GM21423 (cell line): ENCODE data around the gene NAA80.
"Not testable (repeated sequence)": the region's sequence is repeated elsewhere in the genome, so short reads cannot be mapped to it uniquely, and the experiment has no call there.

ENCODE experiments used
- ATAC-seq: cut with Tn5 transposase; IDR thresholded peaks from one replicate; pipeline ENCODE4 v1.9.1; 2021; ENCODE audit warnings: mild to moderate bottlenecking, moderate library complexity; ENCODE audit not compliant: unreplicated experiment

NAA80 gene

DNA sequence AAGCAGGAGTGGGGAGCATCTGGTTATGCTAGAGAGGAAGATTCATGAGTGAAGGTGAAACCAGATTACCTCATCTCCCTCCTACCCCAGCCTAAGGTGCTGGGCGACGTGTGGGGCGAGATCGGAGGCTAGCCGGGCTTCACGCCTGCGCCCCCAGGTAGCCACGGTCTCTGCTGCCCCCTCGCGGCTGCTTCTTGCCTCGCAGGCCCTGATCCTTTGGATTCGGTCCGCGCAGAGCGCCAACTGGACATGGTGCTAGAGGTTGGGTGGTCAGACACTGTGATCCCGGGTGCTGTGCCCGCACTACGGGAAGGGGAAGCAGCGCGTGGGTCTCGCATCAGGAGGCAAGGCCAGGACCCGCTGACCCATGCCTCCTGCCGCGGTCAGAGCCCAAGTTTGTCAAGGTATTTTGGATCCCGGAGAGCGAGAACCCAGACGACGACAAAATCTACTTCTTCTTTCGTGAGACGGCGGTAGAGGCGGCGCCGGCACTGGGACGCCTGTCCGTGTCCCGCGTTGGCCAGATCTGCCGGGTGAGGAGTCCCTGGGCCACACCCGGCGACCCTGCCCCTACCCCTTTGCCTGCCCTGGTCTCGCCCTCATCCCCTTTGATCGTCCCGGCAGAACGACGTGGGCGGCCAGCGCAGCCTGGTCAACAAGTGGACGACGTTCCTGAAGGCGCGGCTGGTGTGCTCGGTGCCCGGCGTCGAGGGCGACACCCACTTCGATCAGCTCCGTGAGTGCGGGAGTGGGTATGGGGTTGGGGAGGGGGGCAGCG is 26.1 kb downstream of the NAA80 start:
- peak; percentile 65 for ATAC-seq

DNA sequence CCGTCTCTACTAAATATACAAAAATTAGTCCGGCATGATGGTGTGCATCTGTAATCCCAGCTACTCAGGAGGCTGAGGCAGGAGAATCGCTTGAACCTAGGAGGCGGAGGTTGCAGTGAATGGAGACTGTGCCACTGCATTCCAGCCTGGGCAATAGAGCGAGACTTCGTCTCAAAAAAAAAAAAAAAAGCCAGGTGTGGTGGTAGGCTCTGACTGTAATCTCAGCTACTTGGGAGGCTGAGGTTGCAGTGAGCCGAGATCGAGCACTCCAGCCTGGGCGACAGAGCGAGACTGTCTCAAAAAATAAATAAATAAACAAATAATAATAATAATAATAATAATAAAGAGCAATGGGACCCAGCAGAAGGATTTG is 26.7 kb downstream of the NAA80 start:
- ATAC-seq, result not testable (repeated sequence)

DNA sequence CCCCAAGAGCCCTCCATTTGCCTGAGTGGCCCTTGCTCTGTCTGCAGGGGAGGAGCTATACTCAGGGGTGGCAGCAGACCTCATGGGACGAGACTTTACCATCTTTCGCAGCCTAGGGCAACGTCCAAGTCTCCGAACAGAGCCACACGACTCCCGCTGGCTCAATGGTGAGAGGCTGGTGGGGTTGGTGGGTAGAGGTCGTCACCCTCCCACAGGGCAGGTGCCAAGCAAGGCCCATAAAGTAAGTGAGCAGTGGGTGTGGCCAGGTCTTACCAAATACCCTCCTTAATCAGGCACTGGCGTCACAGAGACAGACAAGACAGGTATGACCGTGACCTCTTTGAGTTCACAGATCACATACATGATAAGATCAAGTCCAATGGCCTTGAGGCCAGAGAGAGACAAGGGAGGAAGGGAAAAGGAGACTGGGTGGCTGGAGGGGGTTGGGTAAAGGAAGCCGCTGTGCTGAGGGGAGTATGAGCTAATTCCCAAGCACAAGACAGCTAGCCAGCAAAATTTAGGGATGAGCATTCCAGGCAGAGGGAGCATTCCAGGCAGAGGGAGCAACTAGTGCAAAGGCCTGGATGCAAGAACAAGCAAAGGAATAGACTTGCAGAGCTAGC is 27.8 kb downstream of the NAA80 start:
- ATAC-seq, result no peak

DNA sequence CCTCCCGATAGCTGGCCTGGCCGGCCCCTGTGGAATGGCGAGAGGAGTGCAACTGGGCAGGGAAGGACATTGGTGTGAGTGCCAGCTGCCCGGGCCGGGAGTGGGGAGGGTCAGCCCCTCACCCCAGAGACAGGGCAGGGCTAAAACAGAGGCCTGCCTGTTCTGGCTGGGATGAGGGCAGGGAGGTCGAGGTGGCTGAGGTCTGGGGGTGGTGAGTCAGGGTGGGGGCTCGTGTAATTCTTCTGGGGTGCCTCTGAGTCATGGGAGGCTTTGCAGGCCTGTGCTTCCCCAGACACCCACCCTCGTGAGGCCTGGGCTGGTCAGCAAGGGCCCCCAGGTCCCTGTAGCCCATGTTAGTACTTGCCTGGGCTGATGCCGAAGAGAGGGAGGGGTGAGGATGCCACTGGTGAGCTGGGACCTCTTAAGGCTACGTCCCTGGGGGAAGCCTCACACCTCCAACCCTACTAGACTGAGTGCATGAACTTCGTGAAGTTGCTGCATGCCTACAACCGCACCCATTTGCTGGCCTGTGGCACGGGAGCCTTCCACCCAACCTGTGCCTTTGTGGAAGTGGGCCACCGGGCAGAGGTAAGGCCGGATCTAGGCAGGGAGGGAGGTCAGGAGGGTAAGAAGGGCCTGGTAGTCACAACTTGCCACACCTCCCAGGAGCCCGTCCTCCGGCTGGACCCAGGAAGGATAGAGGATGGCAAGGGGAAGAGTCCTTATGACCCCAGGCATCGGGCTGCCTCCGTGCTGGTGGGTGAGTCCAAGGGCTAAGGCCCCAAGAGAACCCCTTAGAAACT is 28.6 kb downstream of the NAA80 start:
- no peak for ATAC-seq

DNA sequence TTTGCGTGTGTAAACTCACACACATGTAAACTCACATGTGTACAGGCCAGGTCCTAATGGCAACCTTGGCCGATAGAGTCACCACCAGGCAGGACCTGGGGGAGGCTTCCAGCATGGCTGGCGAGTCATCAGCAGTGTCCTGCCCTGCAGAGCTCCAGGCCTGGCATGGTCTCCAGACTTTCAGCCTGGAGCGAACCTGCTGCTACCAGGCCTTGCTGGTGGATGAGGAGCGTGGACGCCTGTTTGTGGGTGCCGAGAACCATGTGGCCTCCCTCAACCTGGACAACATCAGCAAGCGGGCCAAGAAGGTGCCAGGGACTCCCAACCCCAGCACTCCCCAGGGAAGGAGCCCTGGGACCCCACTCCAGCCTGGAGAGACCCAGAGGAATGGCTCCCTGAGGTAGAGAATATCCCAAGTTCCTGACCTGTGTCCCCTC is 29.2 kb downstream of the NAA80 start:
- no peak for ATAC-seq

DNA sequence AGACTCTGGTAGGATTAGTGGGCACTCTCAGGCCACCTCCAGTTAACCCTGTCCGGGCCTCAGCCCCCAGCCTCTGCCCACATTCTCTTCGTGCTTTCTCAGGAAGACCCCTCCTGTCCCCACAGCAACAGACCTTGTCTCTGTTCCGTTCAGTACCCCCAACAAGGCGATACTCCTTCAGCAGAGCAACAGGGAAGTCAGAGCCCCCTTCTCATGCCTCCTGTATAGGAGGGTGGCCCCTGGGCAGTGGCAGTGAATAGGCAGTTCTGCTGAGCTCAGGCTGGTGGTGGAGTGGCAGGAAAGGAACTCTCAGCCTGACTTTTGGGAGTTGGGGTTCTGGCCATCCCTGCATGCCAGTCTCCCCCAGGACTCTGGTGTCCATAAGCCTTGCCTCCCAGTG is 29.7 kb downstream of the NAA80 start:
- no peak for ATAC-seq

DNA sequence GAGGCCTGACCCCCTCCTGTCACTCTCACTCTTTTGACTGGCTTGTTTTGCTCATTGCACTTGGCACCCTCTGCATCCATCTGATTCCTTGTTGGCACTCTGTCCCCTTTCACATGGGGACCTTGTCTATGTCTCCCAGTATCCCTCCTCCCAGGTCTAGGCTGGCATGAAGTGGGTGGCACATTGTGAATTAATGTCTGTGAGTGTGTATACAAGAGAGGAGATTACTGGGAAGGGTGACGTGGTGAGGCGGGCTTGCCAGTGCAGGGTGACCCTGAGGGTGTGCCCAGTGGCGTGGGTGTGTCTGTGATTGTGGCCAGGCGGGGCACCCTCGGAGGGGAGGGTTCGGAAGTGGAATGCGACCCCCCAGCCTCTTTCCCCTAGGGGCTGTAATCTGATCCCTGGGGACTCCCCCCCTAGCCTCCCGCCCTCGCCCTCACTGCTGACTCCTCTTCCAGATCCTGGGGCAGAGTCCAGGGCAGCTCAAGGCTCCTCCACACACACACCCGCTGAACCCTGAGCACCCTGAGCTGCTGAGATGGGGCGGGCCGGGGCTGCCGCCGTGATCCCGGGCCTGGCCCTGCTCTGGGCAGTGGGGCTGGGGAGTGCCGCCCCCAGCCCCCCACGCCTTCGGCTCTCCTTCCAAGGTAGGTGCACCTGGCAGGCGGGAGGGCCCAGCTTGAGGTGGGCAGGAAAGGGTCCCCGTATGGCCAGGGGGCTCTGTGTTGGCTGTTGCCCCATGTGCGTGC is 30.3 kb downstream of the NAA80 start, which contains the start of gene SEMA3B:
Gene SEMA3B, plus strand, starts transcription at position 445 of the 749 bp plus-strand sequence. Its CDS starts 94 bp downstream, at position 539.
- no peak for ATAC-seq

DNA sequence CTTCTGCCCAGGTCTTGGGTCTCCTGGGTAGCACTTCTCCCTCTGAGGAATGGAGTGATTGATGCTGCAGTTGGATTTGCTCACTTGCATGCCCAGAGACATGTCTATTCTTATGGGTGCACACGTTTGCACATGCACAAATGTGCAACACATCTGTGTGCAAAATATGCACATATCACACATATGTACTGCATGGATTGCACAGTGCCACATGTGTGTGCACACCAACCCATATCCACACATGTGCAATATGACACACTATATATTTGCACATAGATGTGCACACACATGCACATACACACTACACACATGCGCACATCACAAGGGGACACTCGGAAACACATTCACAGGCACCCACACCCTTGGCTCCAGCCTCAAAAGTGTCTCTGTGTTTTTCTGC is 30.9 kb downstream of the NAA80 start:
- ATAC-seq, result no peak

DNA sequence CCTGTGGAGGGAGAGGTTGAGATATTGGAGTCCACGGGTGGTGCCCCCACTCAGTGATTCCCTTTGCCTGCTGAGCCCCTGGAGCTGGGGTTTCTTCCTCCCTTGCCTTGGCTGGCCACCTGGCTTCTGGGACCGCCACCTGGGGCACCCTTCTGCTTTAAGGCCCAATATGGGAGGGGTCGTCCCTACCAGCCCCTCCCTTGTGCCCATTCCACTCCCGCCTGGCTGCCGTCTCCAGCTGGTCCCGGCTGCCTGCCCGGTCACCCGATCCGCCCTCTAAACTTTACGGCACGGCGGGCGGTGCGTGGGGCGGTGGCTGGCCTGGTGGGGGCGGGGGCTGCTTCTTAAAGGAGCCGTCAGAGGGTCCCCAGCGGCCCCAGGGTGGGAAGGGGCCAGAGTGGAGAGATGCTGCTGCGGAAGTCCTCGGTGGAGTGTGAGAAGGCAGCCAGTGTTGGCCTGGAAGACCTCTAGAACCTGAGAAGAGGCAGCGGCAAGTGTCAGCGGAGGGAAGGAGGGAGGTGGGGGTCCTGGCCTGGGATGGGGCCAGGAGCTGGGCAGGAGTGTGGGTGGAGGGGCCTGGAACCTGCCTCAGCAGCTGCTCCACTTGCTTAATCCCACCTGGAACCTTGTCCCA is 31.8 kb downstream of the NAA80 start:
- no peak for ATAC-seq

DNA sequence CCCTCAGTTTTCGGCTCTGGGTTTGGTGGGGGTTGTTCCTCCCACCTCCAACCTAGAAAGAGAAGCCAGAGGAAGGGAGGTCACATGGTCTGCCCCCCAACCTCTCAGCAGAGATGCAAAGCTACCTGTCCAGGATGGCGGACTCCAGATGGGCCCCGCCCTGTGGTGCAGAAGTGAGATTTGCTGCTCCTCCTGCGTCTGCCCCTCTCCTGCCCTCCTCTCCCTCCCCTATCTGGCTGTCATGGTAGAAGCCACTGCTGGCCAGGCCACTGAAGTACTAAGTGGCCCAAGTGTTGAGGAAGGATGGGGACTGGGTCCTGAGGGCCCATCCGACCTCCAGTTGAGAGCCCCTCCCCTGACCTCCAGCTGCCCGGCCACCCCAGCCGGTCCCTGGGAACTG is 32.4 kb downstream of the NAA80 start:
- ATAC-seq, result no peak

DNA sequence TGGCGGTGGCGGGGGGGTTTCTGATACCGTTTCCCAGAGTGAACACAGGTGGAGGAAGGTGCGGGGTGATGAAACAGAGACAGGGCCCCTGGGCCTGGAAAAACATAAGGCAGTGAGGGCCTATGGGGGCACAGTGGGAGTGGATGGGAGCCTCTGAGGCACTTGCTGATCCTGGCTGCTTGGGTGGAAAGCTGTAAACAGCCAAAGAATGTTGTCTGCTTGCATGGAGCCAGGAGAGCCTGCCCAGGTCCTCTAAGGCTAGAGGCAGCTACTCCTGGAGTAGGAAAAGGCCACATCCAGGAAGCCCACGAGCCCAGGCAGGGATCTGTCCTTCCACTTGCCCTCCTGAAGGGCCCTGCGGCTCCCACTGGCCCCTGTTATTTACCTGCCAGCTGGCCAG is 33.2 kb downstream of the NAA80 start:
- no peak for ATAC-seq

DNA sequence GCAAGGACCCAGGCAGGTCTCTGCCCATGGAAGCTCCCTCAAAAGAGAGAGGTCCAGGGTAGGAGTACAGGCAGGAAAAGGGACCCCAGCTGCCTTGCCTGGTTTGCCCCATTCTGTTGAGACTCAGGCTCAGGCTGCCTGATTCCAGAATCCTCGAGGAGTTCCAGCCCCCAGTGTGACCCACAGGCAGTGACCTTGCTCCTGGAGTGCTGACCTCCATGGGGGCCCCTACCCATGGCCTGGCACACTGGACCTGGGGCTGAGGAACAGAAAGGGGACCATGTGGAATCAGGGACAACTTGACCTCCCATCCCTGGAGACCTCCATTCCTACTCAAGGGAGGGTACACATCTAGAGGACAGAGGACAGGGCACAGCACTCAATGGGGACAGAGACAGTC is 33.6 kb downstream of the NAA80 start:
- no peak for ATAC-seq

DNA sequence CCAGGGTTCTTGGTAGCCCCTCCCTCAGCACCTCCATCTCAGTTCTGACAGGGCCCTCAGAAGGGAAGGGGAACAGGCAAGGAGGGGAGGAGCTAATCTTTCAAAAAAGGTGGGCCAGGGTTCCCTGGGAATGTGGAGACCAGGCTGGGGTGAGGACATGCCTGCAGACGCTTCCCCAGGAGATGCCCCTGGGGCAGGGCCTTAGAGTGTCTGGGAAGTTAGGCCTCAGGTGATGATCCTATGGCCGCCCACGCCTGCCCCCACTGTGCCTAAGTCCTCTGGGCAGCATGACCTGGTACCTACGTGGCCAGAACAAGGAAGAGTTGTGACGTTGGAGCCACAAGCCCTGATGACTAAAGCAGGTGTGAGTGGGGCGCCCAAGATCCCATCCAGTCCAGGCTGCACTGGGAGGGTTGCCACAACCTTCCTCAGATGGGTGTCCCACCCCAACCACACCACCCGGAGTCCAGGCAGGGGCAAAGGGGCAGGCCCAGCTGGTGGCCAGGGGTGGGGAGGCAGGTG is 34.2 kb downstream of the NAA80 start:
- no peak for ATAC-seq

DNA sequence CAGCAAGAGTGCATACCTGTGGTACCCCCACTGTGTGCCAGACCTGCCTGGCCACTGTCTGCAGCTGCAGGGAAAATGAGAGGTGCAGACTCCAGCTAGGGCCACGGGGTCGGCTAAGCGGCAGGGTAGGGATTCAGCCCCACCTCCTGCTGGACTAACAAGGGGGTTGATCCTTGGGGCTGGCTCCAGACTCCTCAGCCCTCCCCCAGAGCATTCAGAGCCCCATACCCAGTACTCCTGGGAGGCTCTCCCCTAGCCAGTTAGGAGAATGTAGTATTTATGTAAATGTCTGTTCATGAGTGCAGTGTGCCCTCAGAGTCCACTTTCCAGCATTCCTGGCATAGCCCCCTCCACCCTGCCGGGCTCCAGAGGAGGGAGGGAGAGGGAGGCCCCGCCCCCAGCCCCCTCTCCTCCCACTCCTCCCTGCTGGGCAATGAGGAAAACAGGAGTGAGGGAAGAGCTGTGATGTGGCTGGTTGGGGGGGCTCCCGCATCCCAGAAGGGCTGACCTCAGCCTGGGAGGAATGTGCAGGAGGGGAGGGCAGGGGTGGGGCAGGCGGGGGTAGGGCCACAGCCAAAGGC is 34.7 kb downstream of the NAA80 start:
- no peak for ATAC-seq

DNA sequence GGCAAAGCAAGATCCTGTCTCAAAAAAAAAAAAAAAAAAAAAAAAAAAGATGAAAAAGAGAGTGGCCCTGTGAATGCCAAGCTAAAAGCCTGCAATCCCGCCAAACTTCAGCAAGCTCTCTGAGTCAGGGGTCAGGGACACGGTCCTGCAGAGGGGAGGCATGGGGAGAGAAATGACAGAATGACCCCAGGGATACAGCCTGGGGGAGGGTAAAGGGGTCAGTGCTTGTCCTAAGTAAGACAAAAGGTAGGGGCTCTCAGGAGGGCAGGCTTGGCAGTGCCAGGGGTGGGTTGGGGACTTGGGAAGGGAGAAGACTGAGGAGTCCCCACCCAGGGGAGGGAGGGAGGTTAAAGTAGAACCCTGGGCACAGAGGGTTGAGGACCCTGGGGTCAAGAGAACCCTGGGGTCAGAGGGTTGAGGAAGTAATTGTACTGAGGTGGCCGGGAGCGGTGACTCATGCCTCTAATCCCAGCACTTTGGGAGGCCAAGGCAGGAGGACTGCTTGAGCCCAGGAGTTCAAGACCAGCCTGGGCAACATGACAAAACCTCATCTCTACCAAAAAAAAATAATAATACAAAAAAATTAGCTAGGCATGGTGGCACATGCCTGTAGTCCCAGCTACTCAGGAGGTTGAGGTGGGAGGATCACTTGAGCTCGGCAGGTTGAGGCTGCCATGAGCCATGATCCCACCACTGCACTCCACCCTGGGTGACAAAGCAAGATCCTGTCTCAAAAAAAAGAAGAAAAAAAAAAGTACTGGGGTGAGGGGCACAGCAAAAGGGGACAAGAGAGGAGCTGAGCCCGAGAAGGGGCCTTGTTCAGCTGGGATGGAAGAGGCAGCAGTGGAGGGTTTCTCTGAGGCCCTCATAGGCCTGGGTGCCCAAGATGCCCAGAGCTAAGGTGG is 35.5 kb downstream of the NAA80 start:
- ATAC-seq, result no peak

DNA sequence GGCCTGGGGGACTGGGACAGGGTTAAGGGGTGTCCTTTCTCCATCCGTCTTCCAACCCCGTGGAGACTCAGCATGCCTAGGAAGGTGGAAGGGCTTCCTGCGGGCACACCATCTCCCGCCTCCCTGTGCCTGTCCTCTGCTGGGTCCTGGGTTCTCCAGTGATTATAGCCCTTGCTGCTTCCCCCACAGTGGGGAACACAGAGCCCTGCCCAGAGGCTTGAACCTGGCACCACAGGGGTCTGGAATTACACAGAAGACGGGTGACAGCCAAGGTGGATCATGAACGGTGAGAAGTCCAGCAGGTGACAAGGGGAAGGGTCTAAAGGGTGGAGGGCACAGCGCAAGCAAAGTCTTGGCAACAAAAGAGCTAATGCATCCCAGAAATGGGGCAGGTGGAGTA is 36.4 kb downstream of the NAA80 start:
- ATAC-seq, result no peak

DNA sequence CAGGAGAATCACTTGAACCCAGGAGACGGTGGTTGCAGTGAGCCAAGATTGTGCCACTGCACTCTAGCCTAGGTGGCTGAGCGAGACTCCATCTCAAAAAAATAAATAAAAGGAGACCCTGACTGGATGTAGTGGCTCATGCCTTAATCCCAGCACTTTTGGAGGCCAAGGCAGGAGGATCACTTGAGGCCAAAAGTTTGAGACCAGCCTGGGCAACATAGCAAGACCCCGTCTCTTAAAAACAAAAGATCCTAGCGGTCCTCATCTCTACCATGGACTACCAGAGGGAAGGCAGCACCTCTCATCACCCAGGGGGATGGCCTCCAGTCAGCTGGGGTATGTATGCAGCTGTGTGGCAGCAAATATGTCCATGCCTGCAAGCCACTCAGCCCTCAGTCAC is 37.0 kb downstream of the NAA80 start:
- ATAC-seq, result not testable (repeated sequence)

DNA sequence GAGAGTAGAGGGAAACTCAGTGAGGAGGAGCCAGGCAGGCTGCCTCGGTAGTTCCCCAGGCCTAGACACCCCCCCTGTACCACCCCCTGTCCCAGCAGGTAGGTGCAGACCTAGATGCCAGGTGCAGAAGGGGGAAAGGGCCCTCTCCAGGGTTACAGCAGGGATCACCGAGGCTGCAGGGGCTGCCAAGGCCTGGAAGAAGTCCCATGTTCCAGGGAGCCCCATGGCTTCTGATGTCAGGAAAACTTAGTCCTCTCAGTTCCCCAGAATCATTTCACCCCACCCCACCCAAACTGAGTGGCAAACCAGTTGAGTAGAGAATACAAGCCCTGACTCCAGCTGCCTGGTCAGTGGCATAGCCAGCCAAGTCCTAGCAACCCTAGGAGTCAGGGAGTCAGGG is 37.7 kb downstream of the NAA80 start:
- no peak for ATAC-seq

DNA sequence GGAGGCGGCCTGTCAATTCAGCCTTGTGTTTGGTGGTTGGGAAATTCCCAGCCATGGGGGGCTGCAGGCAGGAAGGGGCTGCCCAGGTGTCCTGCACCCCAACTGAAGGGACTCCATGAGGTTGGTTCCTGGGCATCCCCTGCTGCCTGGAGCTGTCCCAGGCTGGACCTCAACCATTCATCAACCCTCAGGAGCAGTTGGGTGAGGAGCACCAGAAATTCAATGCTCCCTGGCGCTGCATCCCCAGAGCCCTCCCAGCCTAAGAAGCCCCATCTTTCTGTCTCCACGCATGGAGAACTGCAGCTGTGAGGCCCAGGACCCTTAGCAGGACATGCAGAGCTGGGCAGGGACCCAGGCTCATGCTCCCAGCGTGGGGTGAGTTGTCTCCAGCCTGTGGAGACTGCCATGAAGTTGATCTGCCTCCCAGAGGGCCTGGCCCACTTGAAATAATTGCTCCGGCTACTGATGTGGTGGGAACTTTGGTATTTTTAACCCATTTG is 38.2 kb downstream of the NAA80 start:
- ATAC-seq, result no peak
